Ishikawa (cell line): ENCODE measurements around the gene ANKRD52.

ENCODE experiments used
- EP300 ChIP-seq: IDR thresholded peaks from 2 replicates; pipeline ENCODE4 v1.6.1; 2012; ENCODE audit warnings: borderline replicate concordance
- MAX ChIP-seq: IDR thresholded peaks from 2 replicates; pipeline ENCODE4 v1.6.1; 2012
- RAD21 ChIP-seq: IDR thresholded peaks from 2 replicates; pipeline ENCODE4 v1.6.1; 2012; ENCODE audit warnings: low read depth
- REST ChIP-seq: IDR thresholded peaks from 2 replicates; pipeline ENCODE4 v1.6.1; 2012; ENCODE audit warnings: low read depth, mild to moderate bottlenecking
- TAF1 ChIP-seq: IDR thresholded peaks from 2 replicates; pipeline ENCODE4 v1.6.1; 2012; ENCODE audit warnings: low read depth, mild to moderate bottlenecking
- TEAD4 ChIP-seq: IDR thresholded peaks from 2 replicates; pipeline ENCODE4 v1.6.1; 2012
- YY1 ChIP-seq: IDR thresholded peaks from 2 replicates; pipeline ENCODE4 v1.6.1; 2012; ENCODE audit warnings: low read depth

- no peak for TF ChIP-seq REST
- TF ChIP-seq EP300, result no peak
- TF ChIP-seq RAD21, result no peak
- no peak for TF ChIP-seq TEAD4
- no peak for TF ChIP-seq YY1
- TF ChIP-seq MAX, result no peak
- TF ChIP-seq TAF1, result no peak
Measured at GRCh38 chr12:56236985-56237384, 21.2 kb downstream of the ANKRD52 start.
